ENCODE results near the gene SPON2.

The SPON2 gene

DNA sequence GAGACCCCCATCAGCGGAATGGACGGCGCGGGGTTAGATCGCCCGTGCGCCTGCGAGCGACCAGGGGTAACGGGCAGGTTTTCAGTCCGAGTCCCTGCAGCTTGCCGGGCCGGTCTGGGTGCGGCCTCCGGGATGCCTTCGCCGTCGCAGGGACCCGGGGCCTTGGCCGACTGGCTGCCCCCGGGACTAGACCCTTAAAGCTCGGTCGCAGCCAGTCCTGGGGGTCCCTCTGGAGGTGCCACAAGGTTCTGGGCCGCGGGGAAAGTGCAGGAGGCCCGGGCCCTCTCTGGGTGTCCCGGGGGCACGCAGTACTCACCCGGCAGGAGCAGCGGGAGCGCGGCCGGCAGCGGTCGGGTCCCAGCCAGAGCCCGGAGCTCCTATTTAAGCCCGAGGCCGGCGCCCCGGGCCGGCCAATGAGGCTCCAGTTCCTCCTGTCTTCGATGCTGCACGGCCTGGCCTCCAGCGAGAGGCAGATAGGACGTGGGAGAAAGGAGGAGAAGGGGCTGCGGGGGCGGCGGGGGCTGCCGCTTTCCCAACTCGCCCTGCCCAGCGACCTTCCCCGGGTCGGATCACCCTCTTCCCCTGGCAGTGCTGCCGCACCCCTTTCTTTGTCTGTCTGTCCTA, at the start of gene SPON2:
Gene SPON2 (minus strand): TSS at position 356 of the 624 bp plus-strand sequence.
- in situ Hi-C loops (cut with MboI; ENCODE audit: low sequenced_read_pairs) = no loop called here

DNA sequence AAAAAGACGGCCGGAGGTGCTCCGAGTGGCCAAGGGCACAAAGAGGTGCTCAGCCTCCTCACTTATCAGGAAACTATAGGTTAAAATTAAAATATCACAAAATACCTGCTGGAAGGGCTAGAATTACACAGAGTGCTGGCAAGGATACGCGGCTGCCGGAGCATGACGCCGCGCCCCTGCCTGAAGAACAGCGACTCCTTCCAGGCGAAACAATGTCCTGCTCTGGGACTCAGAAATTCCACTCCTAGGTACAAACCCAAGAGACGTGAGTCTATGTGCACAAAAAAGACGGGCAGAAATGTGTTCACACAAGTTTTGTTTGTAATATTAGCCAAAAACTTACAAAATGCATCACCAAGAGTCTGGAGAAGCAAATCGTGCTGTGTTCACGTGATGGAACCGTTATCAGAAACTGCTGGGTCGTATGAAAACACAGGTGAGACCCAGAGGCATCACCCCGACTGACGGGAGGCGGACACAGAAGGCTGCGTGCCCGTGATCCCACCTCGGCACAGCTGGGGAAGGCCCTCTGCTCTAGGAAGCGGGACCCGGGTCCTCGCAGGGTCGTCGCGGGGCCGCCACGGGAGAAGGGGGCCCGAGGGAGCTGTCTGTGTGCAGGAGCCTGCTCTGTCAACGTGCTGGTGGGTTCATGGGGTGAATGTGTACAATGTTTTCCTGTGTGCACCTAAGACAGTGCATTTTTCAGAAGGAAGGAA, 48.9 kb upstream of the SPON2 start:
- in situ Hi-C loops (cut with MboI; ENCODE audit: low sequenced_read_pairs) = no loop called here

GRCh38 chr4:1220566-1220965, 48.2 kb upstream of the SPON2 start:
- in situ Hi-C loops (cut with MboI; ENCODE audit: low sequenced_read_pairs) = no loop called here

DNA sequence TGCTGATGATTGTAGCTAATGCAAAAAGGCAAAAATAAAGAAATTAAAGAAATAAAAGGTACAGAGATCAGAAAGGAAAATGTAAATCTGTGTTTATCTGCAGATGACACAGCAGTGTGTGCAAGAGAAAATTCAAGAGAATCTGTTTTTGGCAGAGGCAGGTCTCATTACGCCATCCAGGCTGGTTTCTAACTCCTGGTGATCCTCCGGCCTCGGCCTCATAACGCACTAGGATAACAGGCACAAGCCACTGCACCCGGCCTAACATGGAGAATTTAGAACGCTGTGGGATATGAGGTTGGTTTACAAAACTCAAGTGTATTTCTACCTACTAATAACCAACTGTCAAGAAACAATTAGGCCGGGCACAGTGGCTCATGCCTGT, 47.2 kb upstream of the SPON2 start:
- in situ Hi-C loops (cut with MboI; ENCODE audit: low sequenced_read_pairs) = no loop called here

DNA sequence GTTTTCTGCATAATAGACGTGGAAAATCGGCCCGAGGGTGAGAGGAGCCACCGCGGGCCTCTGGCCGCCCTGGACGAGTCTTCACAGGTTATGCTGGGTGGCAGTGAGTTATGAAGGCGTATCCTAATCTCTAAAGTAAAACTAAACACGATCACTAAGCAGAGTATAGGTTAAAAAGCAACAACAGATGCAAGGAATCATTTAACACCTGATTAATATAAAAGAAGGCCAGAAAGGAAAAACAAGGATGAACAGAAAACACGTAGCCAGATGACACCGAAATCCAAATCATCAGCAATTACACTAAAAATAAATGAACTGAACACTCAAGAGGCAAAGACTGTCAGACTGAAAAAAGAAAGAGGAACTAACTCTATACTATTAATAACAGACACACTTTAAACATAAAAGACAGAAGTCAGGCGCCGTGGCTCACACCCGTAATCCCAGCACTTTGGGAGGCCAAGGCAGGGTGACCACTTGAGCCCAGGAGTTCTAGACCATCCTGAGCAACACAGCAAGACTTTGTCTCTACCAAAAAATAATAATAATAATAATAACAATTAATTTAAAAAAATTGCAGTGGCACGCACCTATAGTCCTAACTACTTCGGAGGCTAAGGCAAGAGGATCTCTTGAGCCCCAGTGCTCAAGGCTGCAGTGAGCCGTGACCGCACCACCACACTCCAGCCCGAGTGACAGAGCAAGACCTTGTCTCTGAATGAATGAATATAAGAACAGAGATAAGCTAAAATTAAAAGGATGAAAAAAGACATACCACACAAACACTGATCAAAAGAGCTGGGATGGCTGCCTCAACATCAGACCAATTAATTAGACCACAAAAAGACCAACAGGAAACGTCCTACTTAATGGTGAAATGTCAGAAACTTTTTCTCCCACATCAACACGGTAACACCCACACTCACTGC, 46.5 kb upstream of the SPON2 start:
- in situ Hi-C loops (cut with MboI; ENCODE audit: low sequenced_read_pairs) = no loop called here

DNA sequence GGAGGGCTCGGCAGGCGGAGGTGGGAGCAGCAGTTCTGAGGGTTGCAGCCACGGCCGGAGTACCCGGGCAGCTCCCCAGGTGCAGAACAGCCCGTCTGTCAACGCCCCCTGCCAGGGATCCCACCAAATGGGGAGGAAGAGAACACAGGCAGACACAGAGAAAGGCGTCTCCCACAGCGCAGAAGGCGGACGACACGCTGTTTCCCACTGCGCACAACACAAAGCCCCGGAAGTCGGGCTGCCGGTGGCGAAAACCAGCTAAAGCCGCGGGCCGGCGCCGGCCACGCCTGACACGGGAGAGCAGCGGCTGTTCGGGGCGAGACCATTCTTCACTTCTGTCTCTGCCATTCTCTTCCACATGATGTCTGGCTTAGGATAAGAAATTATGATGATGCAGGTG, 45.0 kb upstream of the SPON2 start:
- in situ Hi-C loops (cut with MboI; ENCODE audit: low sequenced_read_pairs) = no loop called here

DNA sequence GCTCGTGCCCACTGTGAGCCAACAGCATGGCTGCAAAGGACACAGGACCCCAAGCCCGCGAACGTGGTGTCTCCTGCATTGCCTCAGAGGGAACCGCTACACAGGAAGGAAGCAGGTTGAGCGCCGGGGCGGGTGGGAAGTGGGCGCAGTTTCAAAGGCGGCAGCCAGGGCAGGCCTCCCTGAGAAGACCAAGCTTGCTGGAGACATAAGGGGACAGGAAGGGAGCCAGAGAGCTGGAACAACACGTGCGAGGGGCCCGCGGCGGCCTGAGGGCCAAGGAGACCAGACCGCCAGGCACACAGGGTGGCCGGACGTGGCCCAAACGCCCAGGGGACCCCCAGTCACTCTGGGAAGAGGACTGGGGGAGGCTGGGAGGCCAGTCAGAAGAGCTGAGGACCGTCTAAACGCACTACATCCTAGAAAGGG, 44.5 kb upstream of the SPON2 start:
- in situ Hi-C loops (cut with MboI; ENCODE audit: low sequenced_read_pairs) = no loop called here

DNA sequence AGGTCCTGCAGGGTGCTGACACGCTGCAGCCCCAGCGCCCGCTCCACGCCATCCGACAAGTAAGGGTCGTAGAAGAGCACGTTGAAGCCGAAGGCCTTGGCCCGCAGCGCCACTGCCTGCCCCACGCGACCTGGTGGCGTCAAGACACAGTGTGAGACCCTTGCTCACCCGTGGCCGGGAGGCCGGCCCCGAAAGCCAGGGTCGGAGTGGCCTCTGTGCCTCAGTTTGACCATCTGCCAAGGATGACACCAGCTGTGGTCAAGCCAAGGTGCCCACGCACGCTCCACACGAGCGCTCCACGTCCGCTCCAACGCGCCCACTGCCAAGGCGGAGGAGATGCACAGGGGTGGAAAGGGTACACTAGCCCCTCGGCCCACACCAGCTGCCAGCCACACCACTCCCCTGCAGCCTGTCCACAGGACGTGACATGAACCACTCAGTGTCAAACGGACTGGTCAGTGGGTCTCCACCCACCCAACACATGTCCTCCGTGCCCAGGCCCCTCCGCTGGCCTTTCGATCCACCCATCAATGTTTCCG, 43.8 kb upstream of the SPON2 start:
- in situ Hi-C loops (cut with MboI; ENCODE audit: low sequenced_read_pairs) = no loop called here

- in situ Hi-C loops (cut with MboI; ENCODE audit: low sequenced_read_pairs) = no loop called here
These were observed 43.0 kb upstream of the SPON2 start for GRCh38 chr4:1215141-1216075.

DNA sequence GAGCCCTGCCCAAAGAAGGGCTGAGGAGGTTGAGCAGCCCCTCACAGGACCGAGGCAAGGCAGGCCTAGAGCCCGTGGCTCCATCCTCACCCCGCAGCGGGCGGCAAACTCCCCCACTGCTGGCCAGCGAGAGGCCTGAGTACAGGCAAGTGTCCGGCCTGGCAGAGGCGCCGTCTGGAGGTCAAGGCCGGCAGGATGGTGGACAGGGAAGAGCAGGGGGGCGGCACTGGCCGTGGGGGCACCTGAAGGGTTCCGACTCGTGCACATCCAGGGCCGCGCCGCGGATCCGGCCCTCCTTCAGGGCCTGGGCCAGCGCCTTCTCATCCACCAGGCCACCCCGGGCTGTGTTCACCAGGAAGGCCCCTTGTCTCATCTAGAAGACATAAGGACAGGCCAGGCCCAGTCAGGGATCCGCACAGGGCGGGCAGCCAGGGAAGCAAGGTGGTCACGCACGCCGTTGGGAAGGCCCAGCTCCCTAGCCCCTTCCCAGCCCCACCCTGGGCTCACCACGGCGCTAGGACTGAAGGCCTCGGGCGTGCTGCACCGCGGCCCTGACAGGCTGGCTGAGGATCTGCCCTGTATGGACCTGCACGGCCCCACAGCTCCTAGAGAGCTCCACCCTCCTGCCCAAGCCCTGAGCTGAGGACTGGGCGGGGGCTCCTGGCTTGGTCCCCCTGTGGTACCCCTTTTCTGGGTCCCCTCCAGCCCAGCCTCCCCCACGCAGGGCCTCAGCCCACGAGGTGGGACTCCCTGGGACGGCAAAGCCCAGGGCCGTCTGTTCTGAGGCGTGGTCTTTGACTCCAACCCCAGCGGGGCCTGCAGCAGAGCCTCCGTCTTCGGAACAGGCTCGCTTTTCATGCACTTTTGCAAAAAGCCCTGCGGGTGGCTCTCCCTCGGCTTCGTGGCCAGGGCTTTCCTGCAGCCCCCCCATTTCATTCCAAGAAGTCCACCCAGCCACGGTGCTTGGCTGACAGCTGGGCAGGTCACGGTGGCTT, 42.0 kb upstream of the SPON2 start:
- in situ Hi-C loops (cut with MboI; ENCODE audit: low sequenced_read_pairs) = no loop called here

DNA sequence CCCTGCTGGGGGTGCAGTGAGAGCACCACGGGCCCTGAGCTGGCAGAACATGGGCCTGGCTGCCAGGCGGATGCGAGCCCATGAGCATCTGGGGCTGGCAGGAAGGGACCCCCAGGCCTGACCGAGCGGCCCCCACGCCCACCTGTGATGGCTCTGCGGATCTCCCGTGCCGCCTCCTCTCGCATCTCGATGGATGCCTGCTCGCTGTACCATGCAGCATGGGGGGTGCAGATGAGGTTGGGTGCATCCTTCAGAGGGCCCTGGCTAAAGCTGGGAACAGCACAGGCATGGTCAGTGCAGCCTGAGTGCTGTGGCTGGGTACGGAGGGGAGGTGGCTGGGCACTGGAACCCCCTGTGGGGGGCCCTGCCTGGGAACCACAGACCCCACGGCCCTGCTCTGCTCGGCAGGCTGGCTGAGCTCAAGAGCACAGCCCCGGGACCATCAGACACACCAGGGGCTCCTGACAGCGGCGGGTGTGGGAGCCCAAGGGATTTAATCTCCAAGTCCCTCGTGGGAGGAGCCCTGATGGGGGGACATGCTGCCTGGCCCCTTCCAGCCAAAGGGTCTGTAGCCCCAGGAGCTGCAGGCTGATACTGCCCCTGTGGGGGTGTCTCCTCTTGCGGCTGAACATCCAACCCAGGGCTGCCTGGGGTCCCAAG, 41.1 kb upstream of the SPON2 start:
- in situ Hi-C loops (cut with MboI; ENCODE audit: low sequenced_read_pairs) = no loop called here

- in situ Hi-C loops (cut with MboI; ENCODE audit: low sequenced_read_pairs) = no loop called here
These were observed 40.4 kb upstream of the SPON2 start for GRCh38 chr4:1212546-1213335.

DNA sequence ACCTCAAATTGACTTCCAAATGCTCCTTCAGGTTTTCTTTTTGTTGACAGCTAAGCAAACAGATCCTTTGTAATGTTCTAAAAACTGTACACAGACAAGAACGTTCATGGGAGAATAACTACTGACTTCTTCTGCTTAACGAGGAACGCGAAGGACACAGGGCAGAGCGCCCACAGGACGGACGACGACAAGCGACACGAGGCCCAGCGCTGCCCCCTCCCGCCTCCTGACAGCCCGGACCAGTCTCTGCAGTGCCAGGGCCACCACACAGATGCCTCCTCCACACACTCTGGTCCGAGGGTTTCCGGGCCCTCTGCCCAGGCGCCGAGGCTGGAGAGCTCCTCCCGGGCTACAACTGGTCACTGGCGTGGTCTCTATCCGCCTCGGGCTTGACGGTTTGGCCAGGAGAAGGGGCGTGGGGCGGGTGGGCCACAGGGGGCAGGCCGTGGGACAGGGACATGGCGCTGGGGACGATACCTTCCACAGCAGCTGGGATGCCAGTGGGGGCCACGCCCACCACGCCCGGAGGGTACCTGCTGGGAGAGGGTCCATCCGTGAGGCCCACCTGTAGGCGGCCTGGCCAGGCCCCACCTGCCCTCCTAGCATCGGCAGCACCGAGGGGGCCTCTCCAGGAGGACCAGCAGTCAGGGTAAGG, 39.6 kb upstream of the SPON2 start:
- in situ Hi-C loops (cut with MboI; ENCODE audit: low sequenced_read_pairs) = no loop called here

DNA sequence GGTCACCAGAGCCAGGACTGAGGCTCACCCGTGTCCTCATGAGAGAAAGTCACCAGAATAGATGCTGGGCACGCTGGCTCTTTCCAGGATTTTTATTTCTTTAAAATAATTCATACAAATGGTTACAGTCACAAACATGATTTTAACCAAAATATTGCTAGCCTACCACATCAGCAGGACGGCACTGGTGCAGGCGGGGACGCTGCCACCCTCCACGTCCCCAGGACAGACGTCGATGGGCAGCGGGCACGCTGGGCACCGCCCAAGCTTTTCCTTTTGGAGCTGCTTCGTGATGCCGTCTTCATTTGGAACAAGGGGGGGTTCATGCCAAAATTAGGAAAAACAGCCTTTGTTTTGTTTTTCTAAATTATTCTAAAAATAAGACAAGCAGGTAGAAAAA, 39.0 kb upstream of the SPON2 start:
- in situ Hi-C loops (cut with MboI; ENCODE audit: low sequenced_read_pairs) = no loop called here

DNA sequence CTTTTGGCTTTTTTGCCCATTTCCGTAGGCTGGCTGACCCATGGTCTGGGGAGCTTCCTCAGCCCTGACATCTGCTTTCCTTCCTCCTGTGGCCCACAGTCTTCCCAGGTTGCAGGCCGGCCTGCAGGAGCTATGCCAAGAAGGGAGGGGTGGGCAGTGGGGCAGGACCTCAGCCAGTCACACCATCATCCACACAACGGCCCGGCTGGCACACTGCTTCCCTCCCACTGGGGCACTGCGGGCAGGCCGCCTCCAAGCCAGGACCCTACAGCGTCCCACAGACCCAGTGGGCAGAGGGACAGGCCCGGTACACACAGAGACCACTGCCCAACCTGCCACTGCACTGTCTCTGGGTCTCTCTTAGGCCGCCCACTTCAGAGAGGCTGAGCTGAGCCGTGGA, 38.6 kb upstream of the SPON2 start:
- in situ Hi-C loops (cut with MboI; ENCODE audit: low sequenced_read_pairs) = no loop called here

- in situ Hi-C loops (cut with MboI; ENCODE audit: low sequenced_read_pairs) = no loop called here
These were observed 38.0 kb upstream of the SPON2 start for GRCh38 chr4:1210241-1210841.

DNA sequence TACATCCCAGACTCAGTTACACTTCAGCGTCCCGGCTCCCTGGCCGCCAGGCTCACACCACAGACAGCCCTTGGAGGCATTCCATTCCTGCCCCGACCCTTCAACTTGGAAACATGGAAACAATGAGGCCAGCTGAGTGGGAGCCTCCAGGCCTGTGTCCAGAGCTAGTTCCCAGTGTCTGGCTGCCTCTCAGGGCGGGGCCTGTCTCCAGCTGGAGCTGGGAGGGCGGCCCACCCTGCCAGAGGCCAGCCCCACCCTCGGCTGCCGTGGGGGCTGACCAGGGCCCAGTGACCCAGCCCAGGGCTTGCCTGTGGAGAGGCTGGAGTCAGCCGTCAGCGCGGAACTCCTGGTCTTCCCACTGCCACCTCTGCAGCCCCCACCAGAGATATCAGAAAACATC, 37.4 kb upstream of the SPON2 start:
- in situ Hi-C loops (cut with MboI; ENCODE audit: low sequenced_read_pairs) = no loop called here

Measured in HL-60/S4 treated with phorbol 12-myristate 13-acetate at 8.2 ng/mL for 4 days and 3 days (cell line).